Duodenal mucosa (tissue), 2 donors: Measurements from ENCODE around the gene CRADD.

ENCODE experiments used
- H3K27ac ChIP-seq: one replicate; pipeline ENCODE4 v1.7.0; 2013; ENCODE audit warnings: low read depth, low read length
- H3K27me3 ChIP-seq, 2 donors: one replicate each; pipeline ENCODE4 v1.7.0; 2013; ENCODE audit warnings: low read length in 2 of 2, control low read depth in 1 of 2; ENCODE audit not compliant: insufficient read depth in 2 of 2, control insufficient read depth in 1 of 2
- H3K36me3 ChIP-seq, 2 donors: one replicate each; pipeline ENCODE4 v1.7.0; 2013; ENCODE audit warnings: low read length in 2 of 2, control low read depth in 1 of 2; ENCODE audit not compliant: insufficient read depth in 2 of 2, control insufficient read depth in 1 of 2
- H3K4me1 ChIP-seq, 2 donors: one replicate each; pipeline ENCODE4 v1.7.0; 2013; ENCODE audit warnings: low read length in 2 of 2, control low read depth in 1 of 2; ENCODE audit not compliant: insufficient read depth in 2 of 2, control insufficient read depth in 1 of 2
- H3K4me3 ChIP-seq, 2 donors: one replicate each; pipeline ENCODE4 v1.7.0; 2013; ENCODE audit warnings: low read length in 2 of 2, low read depth in 1 of 2
- H3K9ac ChIP-seq, 2 donors: one replicate each; pipeline ENCODE4 v1.7.0; 2013; ENCODE audit warnings: low read length in 2 of 2, low read depth in 1 of 2
- H3K9me3 ChIP-seq, 2 donors: one replicate each; pipeline ENCODE4 v1.7.0; 2013; ENCODE audit warnings: low read length in 2 of 2, control low read depth in 1 of 2; ENCODE audit not compliant: control insufficient read depth in 1 of 2

CRADD gene

GRCh38 chr12:93886533-93887511 lies 209.6 kb downstream of the CRADD start:
- H3K27ac ChIP-seq, result no peak overlapping the region
- H3K27me3 ChIP-seq, result no peaks in the 10 kb centered on the region
- H3K36me3 ChIP-seq, result no peaks in the 10 kb centered on the region
- H3K4me3 ChIP-seq, result peak overlapping the region; percentile 7 to 28
- H3K9me3 ChIP-seq, result no peaks in the 10 kb centered on the region
- H3K4me1 ChIP-seq, result peaks cover 5 to 10% of the 10 kb centered on the region in 2 donors
- H3K9ac ChIP-seq, result no peak overlapping the region

- peaks cover 5 to 10% of the 10 kb centered on the region in 2 donors for H3K4me1 ChIP-seq
- no peaks in the 10 kb centered on the region for H3K27me3 ChIP-seq
- H3K27ac ChIP-seq, result no peak overlapping the region
- no peaks in the 10 kb centered on the region for H3K36me3 ChIP-seq
- H3K9me3 ChIP-seq, result no peaks in the 10 kb centered on the region
- H3K4me3 ChIP-seq, result no peak overlapping the region
- no peak overlapping the region for H3K9ac ChIP-seq
Observed at GRCh38 chr12:93888964-93889363, 211.8 kb downstream of the CRADD start.

GRCh38 chr12:93889516-93890212 lies 212.5 kb downstream of the CRADD start:
- H3K9ac ChIP-seq, result no peak overlapping the region

GRCh38 chr12:93892423-93893268 lies 215.5 kb downstream of the CRADD start:
- no peaks in the 10 kb centered on the region for H3K27me3 ChIP-seq
- no peak overlapping the region for H3K9ac ChIP-seq
- H3K9me3 ChIP-seq, result no peaks in the 10 kb centered on the region
- no peak overlapping the region for H3K4me3 ChIP-seq
- no peak overlapping the region for H3K27ac ChIP-seq
- H3K36me3 ChIP-seq, result no peaks in the 10 kb centered on the region
- peaks cover 5 to 19% of the 10 kb centered on the region in 2 donors for H3K4me1 ChIP-seq

More at GRCh38 chr12:93889516-93890212, 212.5 kb downstream of the CRADD start:
- H3K4me3 ChIP-seq, result no peak overlapping the region
- peaks cover 9 to 14% of the 10 kb centered on the region in 2 donors for H3K4me1 ChIP-seq
- no peaks in the 10 kb centered on the region for H3K27me3 ChIP-seq
- no peaks in the 10 kb centered on the region for H3K9me3 ChIP-seq
- no peak overlapping the region for H3K27ac ChIP-seq
- H3K36me3 ChIP-seq, result no peaks in the 10 kb centered on the region

- H3K9me3 ChIP-seq, result no peaks in the 10 kb centered on the region
- H3K36me3 ChIP-seq, result no peaks in the 10 kb centered on the region
- H3K4me1 ChIP-seq, result peaks cover 17 to 32% of the 10 kb centered on the region in 2 donors
- no peak overlapping the region for H3K9ac ChIP-seq
- no peak overlapping the region for H3K4me3 ChIP-seq
- H3K27me3 ChIP-seq, result no peaks in the 10 kb centered on the region
- no peak overlapping the region for H3K27ac ChIP-seq
Observed at GRCh38 chr12:93894391-93895088, 217.4 kb downstream of the CRADD start.

GRCh38 chr12:93895089-93895445 lies 217.9 kb downstream of the CRADD start:
- H3K27ac ChIP-seq, result no peak overlapping the region
- H3K36me3 ChIP-seq, result no peaks in the 10 kb centered on the region
- no peak overlapping the region for H3K4me3 ChIP-seq
- no peak overlapping the region for H3K9ac ChIP-seq
- H3K9me3 ChIP-seq, result no peaks in the 10 kb centered on the region
- H3K27me3 ChIP-seq, result no peaks in the 10 kb centered on the region
- peaks cover 19 to 35% of the 10 kb centered on the region in 2 donors for H3K4me1 ChIP-seq

- H3K4me1 ChIP-seq, result peaks cover 21 to 35% of the 10 kb centered on the region in 2 donors
Observed at GRCh38 chr12:93896427-93896826, 219.3 kb downstream of the CRADD start.

GRCh38 chr12:93896952-93897351 lies 219.8 kb downstream of the CRADD start:
- Histone ChIP-seq H3K9me3 (peaks cover 0 to 5% of the 10 kb centered on the region in 2 donors), H3K4me1 (peaks cover 21 to 35% of the 10 kb centered on the region in 2 donors), H3K4me3 (no peak overlapping the region), H3K36me3 (no peaks in the 10 kb centered on the region), H3K27me3 (no peaks in the 10 kb centered on the region), H3K27ac (no peak overlapping the region), H3K9ac (no peak overlapping the region)

More at GRCh38 chr12:93896427-93896826, 219.3 kb downstream of the CRADD start:
- Histone ChIP-seq H3K27ac (no peak overlapping the region), H3K4me3 (no peak overlapping the region), H3K9me3 (no peaks in the 10 kb centered on the region), H3K27me3 (no peaks in the 10 kb centered on the region), H3K36me3 (no peaks in the 10 kb centered on the region), H3K9ac (no peak overlapping the region)

- Histone ChIP-seq H3K9me3 (peaks cover 3 to 11% of the 10 kb centered on the region in 2 donors), H3K27me3 (no peaks in the 10 kb centered on the region), H3K4me1 (peaks cover 17 to 22% of the 10 kb centered on the region in 2 donors), H3K27ac (no peak overlapping the region), H3K4me3 (no peak overlapping the region), H3K9ac (no peak overlapping the region), H3K36me3 (no peaks in the 10 kb centered on the region)
Observed at GRCh38 chr12:93901739-93902138, 224.6 kb downstream of the CRADD start.
